Esophagus mucosa (tissue), 1 donor: Measurements from ENCODE around the gene OR9Q1. TPM values are rescaled to one million over a fixed set of nuclear protein-coding genes. Genes with fewer than 3 reads are reported as not detected.
"Not testable (repeated sequence)": the region's sequence is repeated elsewhere in the genome, so short reads cannot be mapped to it uniquely, and the experiment has no call there.

Source experiments
- ATAC-seq: fragments of 200-7000 bp; cut with Tn5 transposase; one replicate; pipeline ENCODE4 v1.9.1; 2020
- total RNA-seq: library from RNA; stranded (reverse); gene quantifications from one replicate; pipeline ENCODE4 v1.2.4, GENCODE V29; 2023
- donor health status: DM: yes; HTN: yes; CAD: no.

OR9Q1 gene
- not detected for total RNA-seq

GRCh38 chr11:58023435-58023931 is at the start of gene OR9Q1:
Gene OR9Q1 (plus strand): TSS chr11:58023881. CDS start chr11:58179445, 155,564 bp downstream.
- no peak for ATAC-seq

DNA sequence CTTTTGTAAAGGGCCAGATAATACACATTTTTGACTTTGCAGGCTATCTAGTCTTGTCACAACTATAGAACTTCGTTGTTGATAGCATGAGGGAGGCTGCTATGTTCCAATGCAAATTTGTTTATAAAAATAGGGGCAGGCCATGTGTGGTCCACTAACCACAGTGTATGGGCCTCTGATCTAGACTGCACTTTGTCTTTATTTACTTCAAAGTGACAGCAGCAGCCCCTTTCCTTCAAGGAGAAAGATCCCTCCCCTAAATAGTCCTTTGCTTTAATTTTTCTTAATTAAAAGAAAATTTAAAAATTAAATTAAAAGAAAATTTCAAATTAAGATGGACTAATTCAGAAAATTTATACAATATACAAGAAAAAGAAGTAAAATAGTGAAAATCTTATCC is 49.5 kb upstream of the OR9Q1 start:
- ATAC-seq, result no peak

DNA sequence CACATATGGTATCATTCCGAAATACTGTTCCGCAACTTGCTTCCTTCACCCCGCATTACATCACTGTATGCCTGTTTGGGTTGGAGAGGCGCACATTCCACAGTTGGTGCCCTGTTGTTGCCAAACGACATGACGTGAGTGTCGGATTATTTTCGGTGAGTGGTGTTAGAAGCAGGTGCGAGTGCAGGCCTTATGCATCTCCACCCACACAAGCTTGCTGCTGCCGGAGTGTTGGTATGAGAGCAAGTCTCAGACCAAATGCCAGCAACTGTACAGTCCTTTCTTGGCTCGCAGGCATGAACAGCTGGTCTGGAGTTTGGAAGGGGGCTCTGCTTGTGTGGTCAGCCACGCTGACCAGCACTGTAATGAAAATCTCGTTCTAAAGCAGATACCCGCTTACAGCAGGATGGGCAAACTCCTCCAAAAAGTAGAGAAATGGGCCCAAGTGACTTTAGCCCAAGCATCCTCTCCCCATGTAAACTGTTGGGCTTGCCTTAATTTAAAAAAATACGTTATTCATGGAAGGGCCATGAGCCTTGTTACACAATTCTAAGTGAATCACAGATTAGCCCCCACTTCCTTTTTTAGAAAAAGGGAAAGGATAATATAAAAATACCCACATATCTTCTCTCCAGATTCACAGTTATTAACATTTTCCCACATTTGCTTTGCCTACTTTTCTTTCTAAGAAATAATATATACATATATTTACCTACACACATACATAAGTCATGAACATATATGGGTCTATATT is 48.7 kb upstream of the OR9Q1 start:
- no peak for ATAC-seq

GRCh38 chr11:57977709-57978108 is 46.0 kb upstream of the OR9Q1 start:
- no peak for ATAC-seq

DNA sequence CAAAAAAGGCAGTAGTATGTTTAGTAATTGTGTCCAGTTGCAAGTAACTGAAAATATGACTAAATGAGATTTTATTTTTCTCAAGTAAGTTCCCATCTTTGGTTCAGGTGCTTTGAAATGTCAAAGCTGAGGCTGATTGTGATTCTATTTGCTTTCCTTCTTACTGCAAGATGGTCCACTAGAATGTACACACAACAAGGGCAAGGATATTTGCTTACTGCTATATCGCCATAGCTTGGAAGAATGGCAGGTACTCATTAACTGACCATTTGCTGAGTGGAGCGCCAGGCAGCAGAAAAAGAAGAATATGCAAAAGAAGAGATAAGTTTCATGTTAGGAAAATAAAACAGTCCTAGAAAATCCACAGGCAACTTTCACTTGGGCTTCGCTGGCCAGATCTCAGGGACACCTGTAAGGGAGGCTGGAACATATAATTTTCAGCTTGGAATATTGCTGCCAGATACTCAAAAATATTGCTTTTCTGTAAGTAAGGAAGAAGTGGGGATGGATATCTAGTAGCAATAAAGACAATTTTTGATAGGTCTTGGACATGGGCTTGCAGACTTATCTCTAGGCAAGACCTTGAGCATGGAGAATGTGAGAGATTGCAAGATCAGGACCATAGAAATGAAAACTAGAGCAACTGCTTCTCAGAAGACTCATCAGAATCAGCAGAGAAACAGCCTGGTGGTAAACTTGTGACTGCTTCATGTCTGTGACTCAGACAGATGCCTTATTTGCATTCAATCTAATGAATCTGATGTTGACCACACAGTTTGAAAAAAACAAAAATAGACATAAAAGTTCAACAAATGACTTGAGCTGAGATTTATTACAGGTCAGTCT is 44.8 kb upstream of the OR9Q1 start:
- no peak for ATAC-seq

DNA sequence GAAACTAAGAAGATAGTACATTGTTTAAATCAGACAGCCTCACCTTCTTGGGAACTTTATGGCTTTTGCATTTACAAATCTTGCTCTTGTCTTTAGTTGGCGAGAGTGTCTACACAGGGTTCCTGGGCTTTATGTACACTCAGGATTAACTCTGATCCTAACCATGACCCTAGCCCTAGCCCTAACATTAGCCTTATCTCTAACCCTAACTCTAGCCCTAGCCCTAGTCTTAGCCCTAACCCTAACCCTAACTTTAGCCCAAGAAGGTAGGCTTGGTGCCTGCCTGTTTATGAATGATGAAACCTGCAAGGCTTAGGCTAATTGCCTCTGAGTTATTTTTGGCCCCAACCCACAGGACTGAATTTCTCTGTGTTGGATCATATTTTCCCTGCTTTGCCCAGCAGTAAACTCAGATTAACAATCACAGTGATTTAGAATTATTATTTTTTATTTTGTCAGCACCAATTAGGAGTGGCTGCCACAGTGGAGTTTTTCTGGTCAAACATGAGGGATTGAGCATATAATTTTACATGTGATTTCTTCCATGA is 44.1 kb upstream of the OR9Q1 start:
- no peak for ATAC-seq

- no peak for ATAC-seq
These were observed 43.5 kb upstream of the OR9Q1 start for GRCh38 chr11:57980201-57980600.

DNA sequence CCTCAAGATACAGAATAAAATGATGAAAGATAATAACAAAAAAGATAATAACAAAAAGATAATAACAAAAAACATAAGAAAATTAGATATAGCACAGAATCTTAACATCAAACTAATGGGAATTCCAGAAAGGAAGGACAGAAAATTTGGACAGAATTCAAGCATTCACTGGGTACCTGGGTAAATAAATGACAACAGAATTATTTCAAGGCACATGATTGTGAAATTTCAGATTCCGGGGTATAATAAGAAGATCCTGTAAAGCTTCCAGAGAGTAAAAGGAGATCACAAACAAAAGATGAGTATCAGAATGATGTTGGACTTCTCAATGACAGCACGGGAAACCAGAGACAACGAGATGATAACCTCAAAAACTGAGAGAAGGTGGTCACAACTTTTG is 42.1 kb upstream of the OR9Q1 start:
- no peak for ATAC-seq

DNA sequence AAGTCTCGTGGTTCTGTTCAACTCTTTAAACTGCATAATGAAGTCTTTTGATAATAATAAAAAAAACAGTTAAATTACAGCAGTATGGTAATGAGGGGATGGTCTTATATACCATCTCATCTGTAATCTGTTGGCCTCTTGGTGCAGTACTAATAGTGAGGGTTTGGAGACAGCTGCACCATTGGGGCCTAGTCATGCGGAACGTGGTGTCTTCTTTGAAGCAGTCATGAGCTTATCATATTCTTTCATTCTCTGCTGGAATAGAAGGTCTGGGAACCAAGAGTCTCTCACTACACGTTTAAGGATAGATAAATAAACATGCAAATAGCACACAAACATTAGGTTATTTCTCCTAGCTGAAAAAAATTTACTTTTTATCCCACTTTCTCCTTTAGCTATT is 40.9 kb upstream of the OR9Q1 start:
- ATAC-seq, result no peak

- ATAC-seq, result no peak
These were observed 40.5 kb upstream of the OR9Q1 start for GRCh38 chr11:57983191-57983590.

- not testable (repeated sequence) for ATAC-seq
These were observed 24.2 kb upstream of the OR9Q1 start for GRCh38 chr11:57999523-57999922.

GRCh38 chr11:58000021-58000420 is 23.7 kb upstream of the OR9Q1 start:
- not testable (repeated sequence) for ATAC-seq

GRCh38 chr11:58000699-58001098 is 23.0 kb upstream of the OR9Q1 start:
- no peak for ATAC-seq

- no peak for ATAC-seq
These were observed 20.6 kb upstream of the OR9Q1 start for GRCh38 chr11:58003036-58003435.

DNA sequence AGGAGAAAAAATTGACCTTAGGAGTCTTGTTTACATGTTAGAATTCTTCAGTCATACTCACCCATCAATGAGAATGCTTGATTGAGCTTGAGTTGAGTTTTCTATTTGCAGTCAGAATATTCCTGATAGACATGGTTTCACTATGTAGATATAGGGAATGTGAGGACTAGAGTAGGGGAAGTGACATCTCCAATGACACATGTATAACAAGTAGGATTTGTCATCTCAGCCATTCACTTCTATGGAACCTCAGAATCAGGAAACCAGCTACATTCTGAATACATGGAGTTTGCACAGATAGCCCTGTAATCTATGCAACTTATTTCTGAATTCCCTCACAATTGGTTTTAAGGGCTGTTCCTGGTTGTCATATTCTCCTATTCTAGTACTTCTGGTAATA is 20.1 kb upstream of the OR9Q1 start:
- ATAC-seq, result no peak

GRCh38 chr11:58004664-58005063 is 19.0 kb upstream of the OR9Q1 start:
- ATAC-seq, result peak; percentile 20

GRCh38 chr11:58006940-58007339 is 16.7 kb upstream of the OR9Q1 start:
- peak; percentile 45 for ATAC-seq

DNA sequence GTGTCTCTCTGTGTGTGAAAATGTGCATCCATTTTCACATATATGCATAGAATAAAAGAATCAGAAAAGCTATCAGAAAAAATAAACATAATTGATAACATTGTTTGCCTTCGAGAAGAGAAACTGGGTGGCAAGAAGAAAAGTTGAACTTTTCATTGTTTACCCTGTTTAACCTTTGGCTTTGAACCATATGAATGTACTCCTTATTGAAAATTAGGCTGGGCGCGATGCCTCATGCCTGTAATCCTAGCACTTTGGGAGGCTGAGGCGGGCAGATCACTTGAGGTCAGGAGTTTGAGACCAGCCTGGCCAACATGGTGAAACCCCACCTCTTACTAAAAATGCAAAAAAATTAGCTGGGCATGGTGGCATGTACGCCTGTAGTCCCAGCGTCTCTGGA is 11.9 kb upstream of the OR9Q1 start:
- no peak for ATAC-seq

GRCh38 chr11:58024601-58025091 is 965 bp downstream of the OR9Q1 start:
- peak; percentile 74 for ATAC-seq

DNA sequence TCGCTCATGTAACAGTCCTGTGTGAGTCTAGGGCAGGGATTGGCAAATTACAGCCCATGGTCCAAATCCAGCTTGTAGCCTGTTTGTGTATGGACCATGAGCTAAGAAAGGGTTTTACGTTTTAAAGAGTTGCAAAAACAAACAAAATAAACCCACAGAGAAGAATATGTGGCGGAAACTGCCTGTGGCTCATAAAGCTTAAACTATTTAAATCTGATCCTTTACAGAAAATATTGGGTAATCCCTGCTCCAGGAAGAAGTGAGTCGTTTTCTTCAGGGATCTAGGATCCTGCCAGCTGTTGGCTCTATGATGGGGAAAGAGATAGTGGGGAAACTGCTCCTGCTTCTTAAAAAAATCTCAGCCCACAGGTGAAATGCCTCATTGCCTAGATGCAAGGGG is 3.7 kb downstream of the OR9Q1 start:
- ATAC-seq, result no peak

GRCh38 chr11:58028687-58029411 is 5.2 kb downstream of the OR9Q1 start:
- ATAC-seq, result no peak

- no peak for ATAC-seq
These were observed 7.0 kb downstream of the OR9Q1 start, which contains the start of gene OR6Q1 for GRCh38 chr11:58030653-58031052. Gene OR6Q1 (plus strand): TSS chr11:58030953. CDS start chr11:58030953, 0 bp downstream.
